HAP-1 (cell line): ENCODE measurements around the gene ULK3.
"Not testable (repeated sequence)": the region's sequence is repeated elsewhere in the genome, so short reads cannot be mapped to it uniquely, and the experiment has no call there.

ENCODE experiments used
- DNase-seq, 2 experiments: peaks; one replicate each; pipeline ENCODE4 v3.0.0-alpha.2; 2016 to 2020; ENCODE audit warnings: low spot score in 2 of 2
- H3K27me3 ChIP-seq: fragments of 250-450 bp; sonication (Bioruptor Pico); 2 replicates; pipeline ENCODE4 v1.5.1; 2020; ENCODE audit warnings: low read depth, mild to moderate bottlenecking, moderate library complexity
- H3K36me3 ChIP-seq: fragments of 250-450 bp; sonication (Bioruptor Pico); replicated peaks from 2 replicates; pipeline ENCODE4 v1.5.1; 2020; ENCODE audit warnings: mild to moderate bottlenecking
- H3K4me1 ChIP-seq: fragments of 250-450 bp; sonication (Bioruptor Pico); 2 replicates; pipeline ENCODE4 v1.5.1; 2020; ENCODE audit warnings: mild to moderate bottlenecking
- H3K4me3 ChIP-seq: fragments of 250-450 bp; sonication (Bioruptor Pico); 2 replicates; pipeline ENCODE4 v1.5.1; 2020; ENCODE audit warnings: mild to moderate bottlenecking, moderate library complexity
- H3K9me3 ChIP-seq: fragments of 250-450 bp; sonication (Bioruptor Pico); 2 replicates; pipeline ENCODE4 v1.5.1; 2020; ENCODE audit warnings: mild to moderate bottlenecking, moderate library complexity
- in situ Hi-C: fragments of 300-500 bp; cut with MboI; formaldehyde crosslinking; loops from 3 replicates; pipeline ENCODE4 v1.14.3; 2020; ENCODE audit warnings: low sequenced_read_pairs, inconsistent platforms, mixed read lengths

Gene ULK3

GRCh38 chr15:74842581-74843444 lies at the start of gene ULK3:
TSS of gene ULK3 (minus strand) at chr15:74843156. CDS start at chr15:74843105, 51 bp downstream.
- Histone ChIP-seq H3K4me1 (peaks cover 17% of the 10 kb centered on the region), H3K36me3 (peaks cover 68% of the 10 kb centered on the region), H3K4me3 (peak within 1 kb of the TSS; percentile 89), H3K9me3 (no peaks in the 10 kb centered on the region), H3K27me3 (no peaks in the 10 kb centered on the region)
- in situ Hi-C loops: no loop called here
- peak; percentile 96 to 98 for DNase-seq

- Histone ChIP-seq H3K4me1 (peaks cover 16% of the 10 kb centered on the region), H3K9me3 (no peaks in the 10 kb centered on the region), H3K27me3 (no peaks in the 10 kb centered on the region), H3K4me3 (no peak overlapping the region), H3K36me3 (peaks cover 57% of the 10 kb centered on the region)
- no peak for DNase-seq
- in situ Hi-C loops: loop anchor here (5.0 kb wide), 1 partner anchor 50 kb away; no protein-coding TSS in a partner anchor
Measured at GRCh38 chr15:74892313-74892712, 49.4 kb upstream of the ULK3 start.

GRCh38 chr15:74891469-74891868 lies 48.5 kb upstream of the ULK3 start:
- Histone ChIP-seq H3K4me1 (peaks cover 16% of the 10 kb centered on the region), H3K36me3 (peaks cover 49% of the 10 kb centered on the region), H3K27me3 (no peaks in the 10 kb centered on the region), H3K4me3 (no peak overlapping the region), H3K9me3 (no peaks in the 10 kb centered on the region)
- in situ Hi-C loops: loop anchor here (5.0 kb wide), 1 partner anchor 51 kb away; no protein-coding TSS in a partner anchor
- DNase-seq: no peak

- Histone ChIP-seq H3K27me3 (no peaks in the 10 kb centered on the region), H3K9me3 (no peaks in the 10 kb centered on the region), H3K36me3 (peaks cover 40% of the 10 kb centered on the region), H3K4me3 (peak overlapping the region; percentile 59), H3K4me1 (peaks cover 16% of the 10 kb centered on the region)
- in situ Hi-C loops: loop anchor here (5.0 kb wide), 1 partner anchor 52 kb away; no protein-coding TSS in a partner anchor
- no peak for DNase-seq
Measured at GRCh38 chr15:74890665-74890960, 47.7 kb upstream of the ULK3 start.

GRCh38 chr15:74889883-74890664 lies 47.1 kb upstream of the ULK3 start, which contains the start of gene MPI:
TSS of gene MPI (plus strand) at chr15:74890042. CDS start at chr15:74890074, 32 bp downstream.
- H3K4me3 ChIP-seq: peak within 1 kb of the TSS; percentile 59
- peaks cover 16% of the 10 kb centered on the region for H3K4me1 ChIP-seq
- in situ Hi-C loops: loop anchor here (5.0 kb wide), 1 partner anchor 52 kb away; no protein-coding TSS in a partner anchor
- peaks cover 37% of the 10 kb centered on the region for H3K36me3 ChIP-seq
- no peaks in the 10 kb centered on the region for H3K27me3 ChIP-seq
- DNase-seq: peak; percentile 95 to 98
- H3K9me3 ChIP-seq: no peaks in the 10 kb centered on the region

- Histone ChIP-seq H3K4me1 (peaks cover 16% of the 10 kb centered on the region), H3K4me3 (peak overlapping the region; percentile 59), H3K27me3 (no peaks in the 10 kb centered on the region), H3K9me3 (no peaks in the 10 kb centered on the region), H3K36me3 (peaks cover 37% of the 10 kb centered on the region)
- peak in 1 of 2 experiments; percentile 65 for DNase-seq
- in situ Hi-C loops: no loop called here
Measured at GRCh38 chr15:74889390-74889882, 46.5 kb upstream of the ULK3 start.

- Histone ChIP-seq H3K27me3 (no peaks in the 10 kb centered on the region), H3K4me3 (no peak overlapping the region), H3K36me3 (peaks cover 30% of the 10 kb centered on the region), H3K4me1 (peaks cover 16% of the 10 kb centered on the region), H3K9me3 (no peaks in the 10 kb centered on the region)
- in situ Hi-C loops: no loop called here
- no peak for DNase-seq
Measured at GRCh38 chr15:74888716-74889115, 45.8 kb upstream of the ULK3 start.

GRCh38 chr15:74887537-74888193 lies 44.7 kb upstream of the ULK3 start:
- in situ Hi-C loops, H3K27me3 ChIP-seq: not testable (repeated sequence)
- peaks cover 16% of the 10 kb centered on the region for H3K4me1 ChIP-seq

GRCh38 chr15:74885461-74885860 lies 42.5 kb upstream of the ULK3 start:
- in situ Hi-C loops: no loop called here
- peaks cover 19% of the 10 kb centered on the region for H3K9me3 ChIP-seq
- no peaks in the 10 kb centered on the region for H3K27me3 ChIP-seq
- no peaks in the 10 kb centered on the region for H3K36me3 ChIP-seq
- no peak overlapping the region for H3K4me3 ChIP-seq
- DNase-seq: no peak
- H3K4me1 ChIP-seq: peaks cover 11% of the 10 kb centered on the region

More at GRCh38 chr15:74887537-74888193, 44.7 kb upstream of the ULK3 start:
- not testable (repeated sequence) for H3K9me3 ChIP-seq, DNase-seq, H3K4me3 ChIP-seq
- peaks cover 20% of the 10 kb centered on the region for H3K36me3 ChIP-seq

GRCh38 chr15:74884428-74885223 lies 41.7 kb upstream of the ULK3 start:
- no peak overlapping the region for H3K4me3 ChIP-seq
- H3K36me3 ChIP-seq: no peaks in the 10 kb centered on the region
- in situ Hi-C loops: no loop called here
- peaks cover 10% of the 10 kb centered on the region for H3K4me1 ChIP-seq
- peak in 1 of 2 experiments; percentile 2 for DNase-seq
- H3K9me3 ChIP-seq: peaks cover 19% of the 10 kb centered on the region
- no peaks in the 10 kb centered on the region for H3K27me3 ChIP-seq

GRCh38 chr15:74882528-74882927 lies 39.6 kb upstream of the ULK3 start:
- DNase-seq: peak in 1 of 2 experiments; percentile 1
- H3K27me3 ChIP-seq: no peaks in the 10 kb centered on the region
- peaks cover 2% of the 10 kb centered on the region; the same call in 1 of the 2 replicates for H3K4me1 ChIP-seq
- H3K9me3 ChIP-seq: peaks cover 19% of the 10 kb centered on the region
- no peak overlapping the region for H3K4me3 ChIP-seq
- no peaks in the 10 kb centered on the region for H3K36me3 ChIP-seq
- in situ Hi-C loops: no loop called here

- Histone ChIP-seq H3K4me1 (peaks cover 8% of the 10 kb centered on the region), H3K4me3 (no peak overlapping the region), H3K36me3 (no peaks in the 10 kb centered on the region), H3K27me3 (no peaks in the 10 kb centered on the region), H3K9me3 (peaks cover 18% of the 10 kb centered on the region)
- DNase-seq: peak in 1 of 2 experiments; percentile 2
- in situ Hi-C loops: no loop called here
Measured at GRCh38 chr15:74878273-74878672, 35.3 kb upstream of the ULK3 start.
